ENCODE measurements around the gene EXOSC9. TPM values are rescaled to one million over a fixed set of nuclear protein-coding genes. Genes with fewer than 3 reads are reported as not detected.

EXOSC9 gene
- total and polyA plus RNA-seq, 2 of the 8 experiments (the other 6 are each of a cell fraction or from before 2014, with no cell fraction given), result 33.2 to 54.9 TPM

- Histone ChIP-seq H3K14ac (ENCODE audit: insufficient read length) (no peak overlapping the region), H3K36me3 (ENCODE audit: control insufficient read depth in 2 of 4, insufficient read depth in 4 of 4, low read length in 3 of 4) (no peaks in the 10 kb centered on the region), H3K27me3 (replicated peaks in 1 of 4; ENCODE audit: control insufficient read depth in 3 of 4, extremely low read depth in 1 of 4, insufficient read depth in 3 of 4, low read length in 3 of 4) (peaks cover 0 to 2% (median 0%) of the 10 kb centered on the region in 4 experiments; a peak in 1 of 7 replicates), H4K91ac (replicated peaks; ENCODE audit: insufficient read length, low read length) (no peak overlapping the region), H3K23me2 (ENCODE audit: low read depth, low read length) (no peaks in the 10 kb centered on the region), H3K4me1 (replicated peaks in 1 of 4; ENCODE audit: control insufficient read depth in 3 of 4, insufficient read depth in 4 of 4, low read length in 3 of 4) (peaks cover 0 to 2% (median 0%) of the 10 kb centered on the region in 4 experiments; a peak in 1 of 7 replicates), H2AFZ (ENCODE audit: low read length) (no peak overlapping the region), H2BK20ac (ENCODE audit: low read length) (no peak overlapping the region), H3K4ac (replicated peaks; ENCODE audit: insufficient read length, low read depth, low read length) (no peak overlapping the region), H3K4me2 (ENCODE audit: insufficient read depth in 1 of 2, low read depth in 2 of 2, low read length in 2 of 2) (no peak overlapping the region), H4K8ac (ENCODE audit: extremely low read depth, insufficient read depth, low read length) (no peak overlapping the region), H3K9me3 (ENCODE audit: insufficient read depth in 2 of 2, low read depth in 1 of 2, low read length in 1 of 2) (no peaks in the 10 kb centered on the region), H2BK5ac (ENCODE audit: low read depth, low read length) (no peak overlapping the region), H3K18ac (ENCODE audit: extremely low read depth, low read length) (no peak overlapping the region), H2BK12ac (ENCODE audit: low read depth, low read length) (no peak overlapping the region), H3K79me1 (ENCODE audit: low read depth, low read length) (no peaks in the 10 kb centered on the region), H4K20me1 (replicated peaks in 1 of 2; ENCODE audit: control insufficient read depth in 1 of 2, insufficient read depth in 2 of 2, low read length in 2 of 2) (no peaks in the 10 kb centered on the region), H3K4me3 (ENCODE audit: extremely low read depth in 1 of 4, insufficient read depth in 2 of 4, low read depth in 3 of 4, low read length in 4 of 4) (no peak overlapping the region), H2BK15ac (ENCODE audit: low read length) (no peak overlapping the region), H3K56ac (replicated peaks; ENCODE audit: insufficient read length, low read depth, low read length) (no peak overlapping the region), H3K23ac (ENCODE audit: insufficient read length) (no peak overlapping the region), H2BK120ac (replicated peaks; ENCODE audit: low read depth, low read length) (no peak overlapping the region), H3K27ac (ENCODE audit: low read depth, low read length) (no peak overlapping the region), H2AK5ac (ENCODE audit: low read depth, low read length) (no peak overlapping the region), H3K9ac (replicated peaks in 1 of 4; ENCODE audit: extremely low read depth in 1 of 4, low read depth in 3 of 4, low read length in 3 of 4) (no peak overlapping the region), H4K5ac (ENCODE audit: insufficient read length, low read depth, low read length) (no peak overlapping the region), H3K79me2 (ENCODE audit: control insufficient read depth in 1 of 2, insufficient read depth in 2 of 2, low read length in 2 of 2) (no peaks in the 10 kb centered on the region)
- CTCF ChIA-PET (ENCODE audit: partially characterized antibody), result interaction anchor here (0.8 to 1.1 kb wide), 2 partner anchors 29 to 316 kb away, joined by 3 to 4 read pairs; no protein-coding TSS in a partner anchor
- 93% methylated on average over 8 of the region's 8 CpGs; no CpG with 5 or more reads in 1 of the 2 experiments for WGBS, 2 experiments (ENCODE audit: extremely low coverage in 1 of 2, insufficient coverage in 1 of 2, insufficient read length in 1 of 2, insufficient replicate concordance in 2 of 2, low coverage in 1 of 2, low lambda C conversion rate in 2 of 2, missing lambda C conversion rate in 1 of 2)
- FAIRE-seq (no peak), DNase-seq (ENCODE audit: low read depth in 1 of 2, low spot score in 2 of 2) (no peak)
- no peak for TF ChIP-seq GTF2F1 (IDR thresholded peaks at IDR 0.05; ENCODE audit: borderline replicate concordance, low read depth, low read length)
- POLR2A ChIA-PET (ENCODE audit: partially characterized antibody), result no interaction called here
These were observed 22.0 kb upstream of the EXOSC9 start for GRCh38 chr4:121778991-121779628.

Measured in H1 (cell line).